Stimulated activated effector memory CD8-positive, alpha-beta T cell treated with anti-CD3 and anti-CD28 coated beads, Interleukin-12 subunit alpha, Interleukin-12 subunit beta, amount 100 ng/mL, for 72 hours (primary cell): ENCODE data around the gene P2RY4.
"Not testable (repeated sequence)": the region's sequence is repeated elsewhere in the genome, so short reads cannot be mapped to it uniquely, and the experiment has no call there.

Experiments
- ATAC-seq: fragments of 150-1000 bp; cut with Tn5 transposase; 2 replicates; pipeline ENCODE4 v1.10.0; 2021
- DNase-seq, 2 donors: peaks; one replicate each; pipeline ENCODE4 v3.0.0; 2021 to 2022; ENCODE audit warnings: low spot score in 2 of 2
- H3K27ac Mint-ChIP-seq: one replicate; pipeline ENCODE4 v1.8.0; 2022; ENCODE audit warnings: mild to moderate bottlenecking, mixed read lengths
- H3K36me3 Mint-ChIP-seq: one replicate; pipeline ENCODE4 v1.8.0; 2022; ENCODE audit warnings: mild to moderate bottlenecking, mixed read lengths
- H3K4me1 Mint-ChIP-seq: one replicate; pipeline ENCODE4 v1.8.0; 2022; ENCODE audit warnings: mixed read lengths
- H3K4me3 Mint-ChIP-seq: one replicate; pipeline ENCODE4 v1.8.0; 2022; ENCODE audit warnings: mild to moderate bottlenecking, mixed read lengths
- H3K9me3 Mint-ChIP-seq: one replicate; pipeline ENCODE4 v1.8.0; 2022; ENCODE audit warnings: mixed read lengths

Gene P2RY4

DNA sequence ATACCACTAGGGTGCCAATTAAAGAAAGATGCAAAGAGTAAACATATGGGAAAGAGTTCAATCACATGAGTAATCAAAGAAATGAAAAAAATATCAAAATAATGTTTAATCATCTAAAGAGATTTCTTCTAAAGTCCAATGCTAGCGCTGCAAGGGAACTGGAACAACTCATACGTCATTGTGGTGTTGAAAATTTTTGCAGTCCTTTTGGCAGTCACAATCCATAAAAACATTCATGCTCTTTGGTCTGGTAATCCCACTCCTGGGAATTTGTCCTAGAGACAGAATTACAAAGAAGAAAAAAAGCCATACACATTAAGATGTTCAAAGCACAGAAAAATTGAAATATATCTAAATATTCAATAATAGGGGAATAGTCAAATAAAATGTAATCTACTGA, 4.6 kb downstream of the P2RY4 start:
- no peaks in the 10 kb centered on the region for H3K36me3 Mint-ChIP-seq
- peaks cover 5% of the 10 kb centered on the region for H3K4me1 Mint-ChIP-seq
- no peak for DNase-seq
- no peak overlapping the region for H3K4me3 Mint-ChIP-seq
- ATAC-seq, result no peak
- no peaks in the 10 kb centered on the region for H3K9me3 Mint-ChIP-seq
- no peak overlapping the region for H3K27ac Mint-ChIP-seq

DNA sequence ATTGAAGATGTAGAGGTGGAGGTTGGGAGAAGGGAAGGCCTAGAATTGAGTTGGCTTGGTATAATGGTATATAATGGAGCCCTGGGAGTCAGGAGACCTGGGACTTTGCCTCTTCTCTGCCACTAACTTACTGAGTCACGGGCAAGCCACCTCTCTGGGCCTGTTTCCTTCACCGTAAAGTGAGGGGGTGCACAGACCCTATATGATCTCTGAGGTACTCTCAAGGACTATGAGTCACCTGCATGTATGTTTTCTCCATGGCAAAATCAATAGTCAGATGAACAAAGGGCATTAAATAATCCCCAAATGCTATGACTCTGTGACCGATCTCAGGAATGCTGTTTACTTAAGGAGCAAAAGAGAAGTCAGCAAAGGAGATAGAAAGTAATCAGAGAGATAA, 5.1 kb downstream of the P2RY4 start:
- peaks cover 5% of the 10 kb centered on the region for H3K4me1 Mint-ChIP-seq
- ATAC-seq, result no peak
- H3K27ac Mint-ChIP-seq, result no peak overlapping the region
- H3K36me3 Mint-ChIP-seq, result no peaks in the 10 kb centered on the region
- H3K4me3 Mint-ChIP-seq, result no peak overlapping the region
- no peaks in the 10 kb centered on the region for H3K9me3 Mint-ChIP-seq
- DNase-seq, result no peak

DNA sequence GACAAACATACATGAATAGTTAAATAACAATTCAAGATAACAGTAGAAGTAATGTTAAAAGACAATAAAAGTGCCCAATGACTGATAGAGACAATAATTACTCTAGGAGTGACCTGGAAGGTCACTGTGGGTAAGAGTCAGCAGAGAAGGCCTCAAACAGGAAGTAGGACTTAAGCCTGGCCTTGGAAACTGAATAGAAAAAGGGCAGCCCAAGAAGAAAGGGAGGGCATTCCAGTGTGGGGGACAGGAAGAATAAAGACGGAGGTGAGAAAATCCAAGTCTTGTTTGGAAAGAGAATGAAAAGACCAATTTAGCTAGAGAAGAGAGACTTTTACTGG, 6.0 kb downstream of the P2RY4 start:
- ATAC-seq, result no peak
- peak overlapping the region; percentile 38 for H3K27ac Mint-ChIP-seq
- H3K36me3 Mint-ChIP-seq, result no peaks in the 10 kb centered on the region
- H3K4me1 Mint-ChIP-seq, result peaks cover 5% of the 10 kb centered on the region
- no peaks in the 10 kb centered on the region for H3K9me3 Mint-ChIP-seq
- no peak for DNase-seq
- H3K4me3 Mint-ChIP-seq, result no peak overlapping the region

DNA sequence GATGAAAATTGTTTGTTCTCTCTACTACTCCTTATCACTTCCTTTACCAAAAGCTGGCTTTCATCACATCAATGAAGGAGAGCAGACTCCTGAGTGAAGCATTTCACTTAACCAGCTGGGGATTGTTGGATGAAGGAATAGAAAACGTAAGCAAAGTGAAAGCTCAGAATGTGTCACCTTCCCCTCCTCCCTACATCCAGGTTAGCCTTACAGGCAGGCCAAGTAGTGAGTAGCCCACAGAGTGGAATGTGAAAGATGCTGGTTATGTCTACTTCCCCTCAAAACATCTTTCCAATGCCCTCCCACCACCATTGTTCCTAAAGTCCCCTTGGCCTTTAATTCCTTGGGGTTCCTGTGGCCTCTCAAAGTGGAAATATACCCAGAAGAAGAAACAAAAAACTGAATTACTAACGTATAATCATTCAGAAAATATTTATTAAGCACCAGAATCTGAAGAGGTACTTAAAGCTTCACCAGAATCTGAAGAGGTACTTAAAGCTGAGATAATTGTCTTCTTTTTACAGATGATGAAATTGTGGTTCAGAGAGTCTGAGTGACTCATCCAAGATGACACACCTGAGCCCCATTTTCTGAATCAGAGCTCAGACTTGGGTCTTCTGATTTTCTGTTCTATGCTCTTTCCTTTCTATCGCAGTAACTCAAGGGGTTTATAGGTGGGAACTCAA, 6.5 kb downstream of the P2RY4 start:
- DNase-seq, result no peak
- Mint-ChIP-seq H3K9me3 (no peaks in the 10 kb centered on the region), H3K4me1 (peaks cover 5% of the 10 kb centered on the region), H3K36me3 (no peaks in the 10 kb centered on the region), H3K4me3 (no peak overlapping the region), H3K27ac (peak overlapping the region; percentile 38)
- ATAC-seq, result peak; percentile 67

DNA sequence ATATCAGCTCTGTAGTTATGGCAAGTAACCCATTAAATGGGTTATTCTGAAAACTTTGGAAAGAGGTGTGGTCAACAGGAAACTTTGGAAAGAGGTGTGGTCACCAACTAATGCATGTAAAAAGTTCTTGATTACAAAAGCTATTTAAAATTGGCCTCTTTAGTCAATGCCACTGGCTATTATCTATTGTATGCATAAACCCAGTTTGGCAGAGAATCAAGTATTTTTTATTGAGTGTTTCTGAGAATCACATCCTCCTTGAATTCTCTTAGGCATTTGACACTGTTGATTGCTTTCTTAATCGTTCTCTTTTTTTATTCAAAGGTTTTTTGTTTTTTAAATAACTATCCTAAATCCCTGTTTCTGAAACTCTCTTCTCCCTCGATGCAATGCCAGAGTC, 7.5 kb downstream of the P2RY4 start:
- Mint-ChIP-seq H3K27ac (no peak overlapping the region), H3K9me3 (no peaks in the 10 kb centered on the region), H3K36me3 (no peaks in the 10 kb centered on the region), H3K4me3 (no peak overlapping the region), H3K4me1 (peaks cover 5% of the 10 kb centered on the region)
- ATAC-seq, result no peak
- no peak for DNase-seq

DNA sequence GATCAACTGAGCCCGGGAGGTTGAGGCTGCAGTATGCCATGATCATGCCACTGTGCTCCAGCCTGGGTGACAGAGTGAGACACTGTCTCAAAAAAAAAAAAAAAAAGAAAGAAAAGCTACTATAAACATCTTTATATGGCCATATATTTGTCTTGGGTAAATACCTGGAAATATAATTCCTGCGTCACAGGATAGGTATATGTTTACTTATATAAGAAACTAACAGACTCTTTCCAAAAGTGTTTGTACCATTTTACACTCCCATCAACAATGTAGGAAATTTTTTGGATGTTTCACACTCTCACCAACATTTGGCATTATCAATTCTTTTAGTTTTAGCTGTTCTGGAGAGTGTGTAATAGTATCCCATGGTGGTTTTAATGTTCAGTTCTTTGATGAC, 12.8 kb downstream of the P2RY4 start:
- Mint-ChIP-seq H3K4me3 (no peak overlapping the region), H3K27ac (no peak overlapping the region), H3K4me1 (no peaks in the 10 kb centered on the region), H3K9me3 (no peaks in the 10 kb centered on the region), H3K36me3 (no peaks in the 10 kb centered on the region)
- no peak for DNase-seq
- ATAC-seq, result no peak

DNA sequence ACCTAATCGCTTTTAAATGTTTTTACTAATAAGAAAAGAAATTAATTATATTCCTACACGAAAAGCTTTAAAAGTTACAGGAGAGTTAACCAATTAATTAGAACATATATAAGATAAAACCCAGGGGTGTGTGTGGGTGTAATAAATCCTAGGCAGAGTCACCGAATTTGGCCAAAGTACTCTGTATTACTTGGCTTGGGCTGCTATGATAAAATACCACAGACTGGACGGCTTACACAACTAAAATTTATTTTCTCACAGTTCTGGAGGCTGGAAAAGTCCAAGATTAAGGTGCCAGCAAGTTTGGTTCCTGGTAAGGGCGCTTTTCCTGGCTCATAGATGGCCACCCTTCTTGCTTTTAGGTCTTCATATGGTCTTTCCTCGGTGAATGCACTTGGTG, 15.1 kb downstream of the P2RY4 start:
- no peaks in the 10 kb centered on the region for H3K36me3 Mint-ChIP-seq
- ATAC-seq (no peak), DNase-seq (no peak)
- H3K4me3 Mint-ChIP-seq, result no peak overlapping the region
- H3K9me3 Mint-ChIP-seq, result no peaks in the 10 kb centered on the region
- H3K27ac Mint-ChIP-seq, result no peak overlapping the region
- no peaks in the 10 kb centered on the region for H3K4me1 Mint-ChIP-seq

DNA sequence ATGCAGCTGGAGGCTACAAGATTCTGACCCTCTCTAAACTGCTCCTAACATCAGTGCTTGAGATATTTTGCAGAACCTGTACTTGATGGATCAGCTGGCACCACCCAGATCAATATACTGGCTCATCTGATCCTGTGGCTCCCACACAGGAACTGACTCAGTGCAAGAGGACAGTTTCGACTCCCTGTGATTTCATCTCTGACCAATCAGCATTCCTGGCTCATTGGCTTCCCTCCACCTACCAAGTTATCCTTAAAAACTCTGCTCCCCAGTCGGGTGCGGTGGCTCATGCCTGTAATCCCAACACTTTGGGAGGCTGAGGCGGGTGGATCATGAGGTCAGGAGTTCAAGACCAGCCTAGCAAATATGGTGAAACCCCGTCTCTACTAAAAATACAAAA, 16.4 kb downstream of the P2RY4 start:
- not testable (repeated sequence) for DNase-seq, H3K4me1 Mint-ChIP-seq, H3K36me3 Mint-ChIP-seq, H3K27ac Mint-ChIP-seq, ATAC-seq, H3K9me3 Mint-ChIP-seq, H3K4me3 Mint-ChIP-seq

DNA sequence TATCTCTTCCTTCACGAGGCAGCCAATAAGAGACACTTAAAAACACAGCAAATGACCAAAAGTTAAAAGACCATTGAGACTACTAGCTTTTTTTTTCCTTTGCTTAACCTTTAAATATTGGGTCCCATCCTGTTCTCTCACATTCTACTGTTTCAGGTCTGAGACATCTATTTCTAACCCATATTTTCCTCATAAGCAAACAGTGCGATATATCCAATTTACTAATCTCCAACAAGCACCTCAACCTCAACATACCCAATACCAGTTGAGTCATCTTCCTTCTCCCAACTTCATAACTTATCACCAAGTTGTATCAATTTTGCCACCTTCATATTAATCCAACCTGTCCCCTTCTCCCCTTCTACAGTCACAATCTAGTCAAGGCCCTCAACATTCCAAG, 18.5 kb downstream of the P2RY4 start:
- Mint-ChIP-seq H3K27ac (no peak overlapping the region), H3K4me1 (no peaks in the 10 kb centered on the region), H3K9me3 (no peaks in the 10 kb centered on the region), H3K4me3 (no peak overlapping the region), H3K36me3 (no peaks in the 10 kb centered on the region)
- no peak for DNase-seq
- ATAC-seq, result no peak

DNA sequence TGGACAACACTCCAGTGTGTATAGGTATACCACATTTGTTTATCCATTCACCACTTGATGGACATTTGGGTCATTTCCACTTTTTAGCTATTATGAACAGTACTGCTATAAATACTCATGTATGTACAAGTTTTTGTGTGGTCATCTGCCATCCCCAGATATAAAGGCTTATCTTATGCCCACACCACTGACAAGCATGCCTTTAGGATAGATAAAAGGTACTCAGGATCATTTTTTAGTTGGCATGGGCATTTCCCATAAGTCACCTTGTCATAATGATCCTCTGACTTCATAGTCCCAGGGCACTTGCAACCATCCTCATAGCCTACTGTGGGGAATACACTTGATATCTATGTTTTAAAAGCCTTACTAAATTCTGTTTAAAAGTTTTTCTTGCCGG, 19.3 kb downstream of the P2RY4 start:
- ATAC-seq (no peak), DNase-seq (no peak)
- Mint-ChIP-seq H3K9me3 (no peaks in the 10 kb centered on the region), H3K4me1 (no peaks in the 10 kb centered on the region), H3K36me3 (no peaks in the 10 kb centered on the region), H3K4me3 (no peak overlapping the region), H3K27ac (no peak overlapping the region)

DNA sequence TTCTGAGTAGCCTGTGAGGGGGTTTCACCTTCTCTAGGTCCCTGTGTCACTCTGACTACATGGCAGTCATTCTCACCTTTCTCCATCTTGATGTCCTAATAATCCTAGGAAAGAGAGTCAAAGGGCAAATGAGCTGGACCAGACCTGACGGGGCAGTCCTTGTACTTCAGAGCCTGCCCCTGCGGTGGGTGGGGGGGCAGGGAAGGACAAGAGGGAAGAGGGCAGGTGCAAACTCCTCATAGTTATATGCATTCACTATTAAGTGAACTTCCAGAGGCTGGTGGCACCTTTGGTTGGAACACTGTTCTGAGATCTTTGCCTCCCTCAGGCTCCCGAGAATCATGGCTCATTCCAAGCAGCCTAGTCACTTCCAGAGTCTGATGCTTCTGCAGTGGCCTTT, 25.6 kb downstream of the P2RY4 start, which contains the start of gene AWAT1:
TSS of gene AWAT1 (plus strand) at position 301 of the 400 bp plus-strand sequence. CDS start at position 342, 41 bp downstream.
- ATAC-seq (no peak), DNase-seq (no peak)
- H3K36me3 Mint-ChIP-seq, result no peaks in the 10 kb centered on the region
- H3K4me1 Mint-ChIP-seq, result no peaks in the 10 kb centered on the region
- H3K27ac Mint-ChIP-seq, result no peak within 1 kb of the TSS
- no peak within 1 kb of the TSS for H3K4me3 Mint-ChIP-seq
- no peaks in the 10 kb centered on the region for H3K9me3 Mint-ChIP-seq

DNA sequence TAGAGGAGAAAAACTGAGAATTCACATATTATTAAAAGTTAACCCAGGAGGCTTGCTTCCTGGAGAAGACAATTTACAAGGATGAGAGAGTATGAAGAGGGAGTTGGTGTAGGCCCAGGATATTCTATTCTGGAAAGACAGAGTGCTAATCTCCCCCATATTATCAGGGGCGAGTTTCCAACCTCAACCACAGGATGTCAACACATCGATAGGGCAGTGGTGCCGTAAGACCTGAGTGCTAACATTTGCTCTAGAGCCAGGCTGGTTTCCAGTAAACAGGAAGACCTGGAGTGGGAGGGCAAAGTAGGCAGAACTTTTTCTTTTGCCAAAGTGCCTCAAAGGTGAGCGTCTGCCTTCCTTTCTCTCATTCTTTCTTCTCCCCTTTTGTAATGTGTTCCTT, 28.3 kb downstream of the P2RY4 start:
- no peak for DNase-seq
- H3K36me3 Mint-ChIP-seq, result no peaks in the 10 kb centered on the region
- H3K4me3 Mint-ChIP-seq, result no peak overlapping the region
- ATAC-seq, result no peak
- no peaks in the 10 kb centered on the region for H3K9me3 Mint-ChIP-seq
- no peak overlapping the region for H3K27ac Mint-ChIP-seq
- no peaks in the 10 kb centered on the region for H3K4me1 Mint-ChIP-seq

DNA sequence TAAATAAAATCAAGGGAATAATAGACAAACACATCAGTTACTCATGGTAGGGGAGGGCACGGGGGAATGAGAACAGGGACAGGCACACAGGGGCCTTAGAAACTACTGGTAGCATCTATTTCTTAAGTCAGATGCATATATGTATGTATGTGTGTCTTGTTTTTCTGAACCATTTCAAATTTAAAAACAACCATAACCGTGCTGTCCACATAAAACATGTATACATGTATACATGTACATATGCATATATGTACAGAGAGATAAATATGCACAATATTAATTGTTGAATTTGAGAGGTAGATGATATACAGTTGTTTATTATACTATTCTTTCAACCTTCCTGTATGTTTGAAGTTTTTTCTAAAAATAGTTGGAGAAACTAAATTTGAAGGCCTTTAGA, 33.3 kb downstream of the P2RY4 start:
- no peak overlapping the region for H3K4me3 Mint-ChIP-seq
- no peaks in the 10 kb centered on the region for H3K9me3 Mint-ChIP-seq
- H3K36me3 Mint-ChIP-seq, result no peaks in the 10 kb centered on the region
- H3K4me1 Mint-ChIP-seq, result no peaks in the 10 kb centered on the region
- ATAC-seq (no peak), DNase-seq (no peak)
- no peak overlapping the region for H3K27ac Mint-ChIP-seq

DNA sequence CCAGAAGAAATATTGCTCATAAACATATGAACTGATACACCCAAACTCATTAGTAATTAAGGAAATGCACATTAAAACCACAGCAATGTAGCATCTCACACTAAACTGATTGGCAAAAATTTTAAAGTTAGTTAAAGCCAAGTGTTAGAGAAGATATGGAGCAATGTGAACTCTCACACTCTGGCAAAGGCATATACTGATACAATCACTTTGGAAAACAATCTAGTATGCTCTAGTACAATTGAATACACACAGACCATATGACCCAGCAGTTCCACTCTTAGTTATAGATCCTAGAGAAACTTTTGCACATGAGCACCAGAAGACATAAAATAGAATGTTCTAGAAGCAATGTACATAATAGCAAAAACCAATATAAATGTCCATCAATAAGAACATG, 34.0 kb downstream of the P2RY4 start:
- Mint-ChIP-seq H3K36me3 (no peaks in the 10 kb centered on the region), H3K4me3 (no peak overlapping the region), H3K27ac (no peak overlapping the region), H3K4me1 (no peaks in the 10 kb centered on the region), H3K9me3 (no peaks in the 10 kb centered on the region)
- no peak for DNase-seq
- ATAC-seq, result no peak

DNA sequence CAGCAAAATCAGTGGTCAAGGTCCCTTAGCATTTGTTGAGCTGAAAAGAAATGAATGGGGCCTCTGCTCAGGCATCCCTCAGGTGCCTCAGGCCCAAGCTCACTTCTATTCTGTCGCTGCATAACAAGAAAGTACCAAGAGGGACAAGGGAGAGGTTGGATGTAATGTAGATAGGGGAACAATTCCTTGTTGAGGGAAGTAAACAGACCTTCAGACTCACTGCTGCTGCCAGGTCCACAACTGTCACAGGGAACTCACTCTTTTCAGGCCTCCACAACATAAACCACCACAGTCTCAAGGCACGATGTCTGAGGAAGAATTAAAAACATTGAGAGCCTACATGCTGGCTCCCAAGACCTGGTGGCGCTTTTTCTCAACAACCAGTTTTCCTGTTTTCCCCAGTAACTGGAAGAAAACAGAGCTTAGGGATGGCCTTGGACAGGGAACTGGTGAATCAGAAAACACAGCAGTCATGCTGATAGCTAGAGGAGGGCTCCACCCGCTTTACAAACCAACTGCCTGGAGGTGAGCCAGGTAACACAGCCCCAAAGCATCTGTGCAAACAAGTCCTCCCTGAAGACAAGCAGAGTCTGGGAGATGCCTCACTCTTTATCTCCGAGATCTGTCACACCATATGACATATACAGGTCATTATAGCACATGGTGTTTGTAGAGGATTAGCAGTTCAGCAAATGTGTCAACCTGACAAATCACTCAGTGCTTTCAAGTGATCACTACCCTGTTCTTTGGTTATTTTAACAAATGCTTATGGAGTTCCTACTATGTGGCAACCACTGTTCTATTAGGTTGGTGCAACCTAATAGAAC, 39.9 kb downstream of the P2RY4 start:
- Mint-ChIP-seq H3K27ac (no peak overlapping the region), H3K4me3 (no peak overlapping the region), H3K4me1 (no peaks in the 10 kb centered on the region), H3K9me3 (no peaks in the 10 kb centered on the region), H3K36me3 (no peaks in the 10 kb centered on the region)
- no peak for DNase-seq
- ATAC-seq, result no peak

DNA sequence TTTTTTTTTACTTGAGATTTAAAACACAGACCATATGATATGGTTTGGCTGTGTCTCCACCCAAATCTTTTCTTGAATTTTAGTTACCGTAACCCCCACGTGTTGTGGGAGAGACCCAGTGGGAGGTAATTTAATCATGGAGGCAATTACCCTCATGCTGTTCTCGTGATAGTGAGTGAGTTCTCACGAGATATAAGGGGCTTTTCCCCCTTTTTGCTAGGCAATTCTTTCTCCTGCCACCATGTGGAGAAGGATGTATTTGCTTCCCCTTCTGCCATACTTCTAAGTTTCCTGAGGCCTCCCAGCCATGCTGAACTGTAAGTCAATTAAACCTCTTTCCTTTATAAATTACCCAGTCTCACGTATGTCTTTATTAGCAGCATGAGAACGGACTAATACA, 50.4 kb downstream of the P2RY4 start:
- not testable (repeated sequence) for H3K9me3 Mint-ChIP-seq

More for the DNA sequence above, 50.4 kb downstream of the P2RY4 start:
- DNase-seq, H3K36me3 Mint-ChIP-seq, ATAC-seq, H3K27ac Mint-ChIP-seq, H3K4me3 Mint-ChIP-seq, H3K4me1 Mint-ChIP-seq: not testable (repeated sequence)
